GM18861 (cell line): ENCODE data around the gene PTF1A.

ENCODE experiments used
- ATAC-seq: cut with Tn5 transposase; IDR thresholded peaks from one replicate; pipeline ENCODE4 v1.9.1; 2021; ENCODE audit not compliant: unreplicated experiment

PTF1A gene

DNA sequence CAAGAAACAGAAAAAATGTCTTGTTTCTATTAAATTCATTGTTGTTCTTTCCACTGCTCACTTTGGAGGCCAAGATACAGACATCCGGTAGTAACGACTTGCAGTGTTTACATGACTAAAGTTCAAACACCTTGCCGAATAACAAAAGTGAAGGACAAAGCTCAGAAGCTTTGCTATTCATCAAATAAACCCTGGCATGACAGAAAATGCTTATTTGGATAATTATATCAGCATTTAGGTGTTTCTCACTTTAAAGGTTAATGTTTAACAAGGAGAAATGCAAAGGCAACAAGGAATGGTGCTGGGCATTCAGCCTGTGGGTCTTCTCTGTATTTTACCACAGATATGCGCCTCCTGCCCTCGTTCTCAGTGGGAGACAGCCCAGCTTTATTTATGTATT is 5.4 kb upstream of the PTF1A start:
- ATAC-seq: no peak

DNA sequence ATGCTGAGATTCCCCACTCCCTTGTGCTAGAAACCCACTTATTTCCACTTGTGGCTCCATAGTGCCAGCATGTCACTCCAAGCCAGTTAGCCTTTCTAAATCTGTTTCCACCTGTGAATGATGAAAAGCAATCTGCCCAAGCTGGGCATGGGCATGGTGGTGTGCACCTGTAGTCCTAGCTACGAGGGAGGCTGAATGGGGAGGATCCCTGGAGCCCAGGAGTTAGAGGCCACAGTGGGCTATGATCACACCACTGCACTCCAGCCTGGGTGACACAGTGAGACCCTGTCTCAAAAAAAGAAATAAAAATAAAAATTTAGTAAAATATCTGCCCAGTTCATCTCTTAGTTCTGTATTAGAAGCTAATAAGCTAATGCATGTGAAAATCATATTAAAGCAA is 5.0 kb upstream of the PTF1A start:
- no peak for ATAC-seq

DNA sequence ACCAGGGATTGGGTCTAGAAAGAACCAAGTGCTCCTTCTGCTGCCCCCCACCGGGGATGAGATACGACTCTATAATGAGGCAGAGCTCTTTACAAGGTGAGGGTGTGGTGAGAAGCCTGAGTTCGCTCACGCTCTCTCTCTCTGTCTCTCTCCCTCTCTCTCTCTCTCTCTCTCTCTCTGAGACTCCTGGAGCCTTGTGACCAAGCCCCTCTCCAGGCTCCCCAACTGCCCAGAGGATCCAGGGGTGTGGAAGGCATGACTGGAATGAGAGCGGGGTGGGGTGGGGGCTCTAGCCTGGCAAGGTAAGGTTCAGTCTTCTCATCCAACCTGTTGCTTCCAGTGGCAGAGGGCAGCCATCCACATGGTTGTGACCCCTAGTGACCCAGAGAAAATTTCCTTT is 3.1 kb upstream of the PTF1A start:
- ATAC-seq: no peak

DNA sequence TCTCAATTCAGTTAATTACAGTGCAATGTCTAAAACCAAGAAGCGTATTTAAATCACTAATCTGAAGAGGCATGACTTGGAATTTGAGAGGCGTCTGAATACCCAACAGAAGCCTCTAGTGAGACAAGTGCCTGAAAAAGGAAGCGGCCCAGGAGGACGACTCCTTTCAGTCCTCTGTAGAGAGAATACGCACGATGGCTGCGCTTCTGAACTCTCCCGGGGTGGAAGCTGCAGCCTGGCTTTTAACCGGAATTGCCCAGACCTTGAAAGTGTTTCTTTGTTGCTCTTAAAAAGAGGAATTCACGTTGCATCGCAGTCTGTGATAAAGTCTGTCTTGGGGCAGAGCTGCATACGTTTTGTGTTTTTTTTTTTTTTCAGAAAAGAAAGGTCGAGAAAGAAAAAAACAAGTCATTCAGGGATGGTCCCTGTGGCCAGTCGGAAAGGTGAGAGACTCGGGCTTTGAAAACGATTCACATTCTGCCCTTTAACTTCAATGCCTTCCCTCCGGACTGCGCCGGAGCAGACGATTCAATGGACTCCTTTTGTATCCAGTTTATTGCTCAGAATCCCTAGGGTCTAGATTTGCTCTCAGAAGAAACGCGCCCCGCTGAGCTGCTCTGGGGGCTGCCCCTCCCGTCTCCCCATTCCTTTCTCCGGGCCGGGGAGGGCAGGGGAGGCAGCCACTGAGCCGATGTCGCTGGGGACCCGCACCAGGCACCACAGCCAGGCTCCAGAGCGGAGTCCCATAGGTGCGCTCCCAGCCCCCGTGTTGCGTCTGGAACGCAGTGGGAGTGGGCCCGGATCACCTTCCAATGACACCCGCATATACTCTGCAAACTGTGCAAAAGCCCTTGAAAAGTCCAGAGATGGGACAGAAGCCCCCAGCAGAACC is 994 bp upstream of the PTF1A start:
- no peak for ATAC-seq

DNA sequence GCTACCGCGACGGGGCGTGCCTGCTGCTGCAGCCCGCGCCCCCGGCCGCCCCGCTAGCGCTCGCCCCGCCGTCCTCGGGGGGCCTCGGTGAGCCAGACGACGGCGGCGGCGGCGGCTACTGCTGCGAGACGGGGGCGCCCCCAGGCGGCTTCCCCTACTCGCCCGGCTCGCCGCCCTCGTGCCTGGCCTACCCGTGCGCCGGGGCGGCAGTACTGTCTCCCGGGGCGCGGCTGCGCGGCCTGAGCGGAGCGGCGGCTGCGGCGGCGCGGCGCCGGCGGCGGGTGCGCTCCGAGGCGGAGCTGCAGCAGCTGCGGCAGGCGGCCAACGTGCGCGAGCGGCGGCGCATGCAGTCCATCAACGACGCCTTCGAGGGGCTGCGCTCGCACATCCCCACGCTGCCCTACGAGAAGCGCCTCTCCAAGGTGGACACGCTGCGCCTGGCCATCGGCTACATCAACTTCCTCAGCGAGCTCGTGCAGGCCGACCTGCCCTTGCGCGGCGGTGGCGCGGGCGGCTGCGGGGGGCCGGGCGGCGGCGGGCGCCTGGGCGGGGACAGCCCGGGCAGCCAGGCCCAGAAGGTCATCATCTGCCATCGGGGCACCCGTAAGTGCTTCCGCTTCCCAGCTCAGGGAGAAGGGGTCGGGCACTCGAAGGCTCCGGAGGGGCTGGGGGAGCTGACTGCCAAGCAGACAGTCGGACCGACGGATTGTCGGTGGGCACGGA is 761 bp downstream of the PTF1A start:
- ATAC-seq: no peak

DNA sequence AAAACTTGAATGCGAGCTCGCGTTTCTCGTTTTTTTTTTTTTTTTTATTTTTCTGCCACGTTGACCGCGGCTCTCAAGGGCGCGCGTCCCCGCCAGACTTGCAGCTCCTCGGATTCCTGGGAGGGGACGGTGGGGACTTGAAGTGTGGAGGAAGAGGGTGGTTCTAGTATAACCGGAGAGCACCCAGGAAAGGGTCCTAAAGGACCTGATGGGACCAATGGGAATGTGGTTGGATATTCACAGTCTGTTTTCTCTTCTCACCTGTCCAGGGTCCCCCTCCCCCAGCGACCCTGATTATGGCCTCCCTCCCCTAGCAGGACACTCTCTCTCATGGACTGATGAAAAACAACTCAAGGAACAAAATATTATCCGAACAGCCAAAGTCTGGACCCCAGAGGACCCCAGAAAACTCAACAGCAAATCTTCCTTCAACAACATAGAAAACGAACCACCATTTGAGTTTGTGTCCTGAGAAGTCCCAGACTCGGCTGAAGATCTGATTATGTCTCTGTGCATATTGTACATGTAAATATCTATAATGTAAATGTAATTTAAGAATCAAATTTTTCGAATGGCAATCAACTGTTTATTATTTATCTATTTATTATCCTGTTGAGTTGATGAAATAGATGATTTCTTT is 1.4 kb downstream of the PTF1A start:
- ATAC-seq: no peak

DNA sequence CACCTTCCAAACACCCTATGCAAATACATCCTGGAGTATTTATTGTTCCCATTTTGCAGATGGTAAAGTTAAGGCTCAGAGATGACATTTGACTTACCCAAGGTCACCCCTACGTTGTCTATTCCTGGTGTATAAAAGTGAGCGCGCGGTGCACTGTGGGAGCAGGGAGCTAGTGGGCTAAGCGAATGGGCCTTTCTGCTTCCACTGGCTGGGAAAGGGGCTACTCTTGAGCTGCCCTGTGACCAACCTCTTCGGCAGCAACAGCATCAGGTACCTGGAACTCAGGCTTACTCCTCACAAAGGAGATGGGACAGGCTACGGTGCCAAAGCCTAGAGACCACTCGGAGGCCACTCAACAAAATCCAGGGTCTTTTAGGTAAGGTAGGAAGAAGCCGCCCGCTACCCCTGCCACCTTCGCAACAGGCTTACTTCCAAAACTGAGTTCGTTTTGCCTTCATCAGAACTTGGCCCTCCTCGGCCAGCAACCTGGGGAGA is 2.4 kb downstream of the PTF1A start:
- ATAC-seq: no peak

DNA sequence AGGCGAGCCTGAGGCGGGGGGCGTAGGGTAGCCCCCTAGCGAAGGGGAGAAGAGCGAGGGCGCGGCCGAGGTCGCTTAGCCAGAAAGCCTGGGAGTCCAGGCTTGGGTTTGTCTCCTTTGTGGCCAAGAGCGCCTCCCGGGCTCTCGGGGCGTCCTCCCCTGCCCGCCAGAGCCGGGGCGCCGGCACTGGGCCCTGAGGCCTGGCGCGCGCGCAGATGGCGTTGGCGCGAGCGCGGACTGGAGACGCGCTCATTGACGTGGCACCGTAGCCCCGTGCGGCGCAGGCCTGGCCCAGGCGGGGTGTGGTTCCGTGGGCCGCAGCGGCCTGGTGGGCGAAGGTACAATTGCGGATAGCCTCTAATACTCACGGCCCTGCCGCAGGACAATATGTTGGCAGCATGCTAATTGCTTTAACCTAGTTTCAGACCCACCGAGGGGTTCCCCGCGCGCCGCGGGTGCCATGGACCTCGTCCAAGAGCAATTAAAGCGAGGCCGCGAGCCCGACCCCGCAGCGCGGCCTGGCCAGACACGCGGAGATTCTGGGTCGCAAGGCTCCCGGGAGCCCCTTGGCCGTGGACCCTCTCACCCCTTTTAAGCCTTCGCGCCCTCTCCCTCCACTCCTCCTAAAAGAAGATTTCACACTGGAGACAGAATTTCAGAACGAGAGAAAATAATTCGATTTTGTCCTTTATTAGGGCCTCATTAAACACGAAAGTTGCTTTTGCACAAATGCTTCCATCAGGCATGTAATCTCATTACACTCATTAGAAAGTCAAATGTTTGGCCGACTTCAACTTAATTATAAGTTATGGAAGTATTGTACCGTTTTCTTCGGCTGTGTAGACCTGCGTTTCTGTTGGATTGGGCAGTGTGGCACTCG is 3.1 kb downstream of the PTF1A start:
- no peak for ATAC-seq

DNA sequence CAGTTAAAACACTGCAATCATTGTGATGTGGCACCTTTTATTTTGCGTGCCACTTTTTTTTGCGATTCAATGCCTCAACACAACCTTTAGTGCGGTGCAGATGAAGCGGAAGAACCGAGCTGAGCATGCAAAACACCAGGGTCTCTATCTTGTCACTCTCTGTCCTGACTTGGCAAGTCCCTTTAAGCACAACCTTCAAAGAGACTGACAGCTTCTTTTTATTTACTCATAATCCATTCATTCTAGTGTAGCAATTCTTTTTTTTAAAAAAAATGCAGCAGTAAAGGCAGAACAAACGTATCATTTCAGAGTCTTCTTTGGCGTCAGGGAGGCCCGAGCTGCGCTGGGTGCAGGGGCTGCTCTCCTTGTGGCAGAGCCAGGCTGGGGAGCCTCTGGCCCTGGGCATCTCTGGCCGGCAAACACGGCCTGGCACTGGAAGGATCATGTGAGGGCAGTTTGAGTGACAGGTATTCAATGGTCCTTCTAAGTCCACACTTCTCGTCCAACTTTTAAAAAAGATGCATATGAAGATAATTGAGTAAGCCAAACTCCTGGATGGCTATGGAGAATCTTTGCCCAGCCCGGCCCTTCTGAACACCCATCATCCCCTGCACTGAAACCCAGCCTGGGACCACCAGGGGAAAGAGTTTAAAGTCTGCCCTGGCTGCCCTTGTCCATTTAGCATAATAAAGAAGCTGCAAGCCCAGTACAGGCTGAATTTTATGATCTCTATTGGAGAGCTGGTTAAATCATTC is 3.9 kb downstream of the PTF1A start:
- ATAC-seq: no peak

DNA sequence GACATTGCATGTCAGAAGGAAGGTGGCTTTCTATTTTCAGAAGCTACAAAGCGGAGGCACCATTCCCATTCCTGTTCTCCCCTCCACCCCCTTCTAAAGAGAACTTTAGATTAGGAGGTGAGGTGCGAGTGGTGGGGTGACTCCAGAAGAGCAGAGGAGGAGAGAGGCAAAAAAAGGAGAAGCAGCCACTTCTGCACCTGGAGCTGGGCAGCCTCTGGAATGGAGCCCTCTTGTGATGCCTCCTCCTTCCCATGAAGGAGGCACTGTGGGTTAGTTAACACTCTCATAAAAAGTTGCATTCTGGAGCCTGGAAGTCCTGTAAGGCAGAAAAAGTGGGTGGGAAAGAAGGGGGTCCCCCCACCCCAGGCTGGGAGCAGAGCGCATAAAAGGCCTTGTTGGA is 4.8 kb downstream of the PTF1A start:
- ATAC-seq: no peak

DNA sequence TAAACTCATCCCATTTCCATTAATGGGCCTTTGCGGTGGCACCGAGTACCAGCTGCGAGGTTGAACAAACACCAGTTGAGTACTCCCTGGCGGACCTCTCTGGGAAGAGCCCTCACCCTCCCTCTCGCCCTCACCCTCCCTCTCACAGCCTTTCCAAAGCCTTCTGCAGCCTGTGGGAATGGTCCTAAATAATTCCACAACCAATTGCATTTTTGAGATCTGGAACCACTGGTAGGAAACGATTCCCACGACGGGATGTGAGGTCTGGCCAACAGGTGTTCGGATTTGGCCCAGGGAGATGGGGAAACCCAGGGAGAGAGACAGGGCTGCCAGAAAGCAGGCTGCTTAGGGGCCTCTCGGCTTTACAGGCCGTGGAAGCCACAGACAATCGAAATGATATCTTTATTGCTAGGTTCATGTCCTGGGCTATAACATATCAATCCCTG is 5.3 kb downstream of the PTF1A start:
- no peak for ATAC-seq

DNA sequence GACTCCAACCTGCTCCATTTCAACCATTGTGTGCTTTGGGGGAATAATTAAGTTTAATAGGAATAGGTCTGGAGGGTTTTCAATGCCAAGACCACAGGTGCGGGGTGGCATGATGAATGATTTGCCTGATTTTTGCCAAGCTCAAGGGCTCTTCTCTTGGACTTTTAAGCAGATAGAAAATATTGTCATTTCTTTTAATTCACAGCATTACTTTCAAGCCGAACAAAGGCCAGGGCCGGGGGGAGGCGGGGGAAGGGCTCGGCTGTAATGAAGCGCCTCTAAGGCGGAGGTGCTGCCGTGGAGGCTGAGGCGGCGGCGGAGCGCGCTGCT is 6.5 kb downstream of the PTF1A start:
- no peak for ATAC-seq

DNA sequence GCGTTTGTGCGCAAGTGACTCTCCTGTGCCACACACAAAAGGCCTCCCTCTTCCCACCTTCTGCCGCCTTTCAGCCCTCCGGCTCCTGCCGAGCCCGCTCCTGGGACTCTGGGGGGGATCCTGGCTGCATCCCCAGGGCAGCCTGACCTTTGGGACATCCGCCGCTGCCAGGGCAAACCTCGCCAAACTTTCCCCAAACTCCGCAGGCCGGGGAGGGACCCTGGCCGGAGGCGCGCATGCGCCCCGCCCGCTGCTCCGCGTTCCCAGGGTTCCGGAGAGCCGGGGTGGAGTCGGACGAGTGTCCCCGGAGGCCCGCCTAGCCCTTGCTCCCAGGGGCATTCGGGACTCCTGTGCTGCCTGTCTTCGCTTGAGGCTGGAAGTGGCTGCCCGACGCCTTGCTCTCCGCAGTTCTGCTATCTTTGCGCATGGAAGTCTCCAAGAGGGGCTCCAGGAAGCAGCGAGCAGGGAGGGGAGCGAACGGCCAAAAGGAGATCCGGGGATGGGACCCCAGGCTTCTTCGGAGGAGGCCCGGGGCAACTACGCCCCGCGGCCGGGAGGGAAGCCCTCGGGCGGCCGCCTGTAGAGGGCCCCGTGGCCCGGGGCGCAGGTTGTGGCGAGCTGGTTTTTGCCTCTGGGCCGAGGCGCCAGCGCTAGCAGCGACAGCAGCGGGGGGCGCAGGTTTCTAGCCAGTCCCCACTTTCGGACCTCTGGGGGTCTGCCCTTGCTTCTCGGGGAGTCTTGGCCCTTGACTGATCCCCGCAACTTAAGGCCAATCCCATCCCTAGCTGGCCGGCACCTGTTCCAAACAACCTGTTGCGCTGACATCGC is 7.0 kb downstream of the PTF1A start:
- ATAC-seq: no peak

DNA sequence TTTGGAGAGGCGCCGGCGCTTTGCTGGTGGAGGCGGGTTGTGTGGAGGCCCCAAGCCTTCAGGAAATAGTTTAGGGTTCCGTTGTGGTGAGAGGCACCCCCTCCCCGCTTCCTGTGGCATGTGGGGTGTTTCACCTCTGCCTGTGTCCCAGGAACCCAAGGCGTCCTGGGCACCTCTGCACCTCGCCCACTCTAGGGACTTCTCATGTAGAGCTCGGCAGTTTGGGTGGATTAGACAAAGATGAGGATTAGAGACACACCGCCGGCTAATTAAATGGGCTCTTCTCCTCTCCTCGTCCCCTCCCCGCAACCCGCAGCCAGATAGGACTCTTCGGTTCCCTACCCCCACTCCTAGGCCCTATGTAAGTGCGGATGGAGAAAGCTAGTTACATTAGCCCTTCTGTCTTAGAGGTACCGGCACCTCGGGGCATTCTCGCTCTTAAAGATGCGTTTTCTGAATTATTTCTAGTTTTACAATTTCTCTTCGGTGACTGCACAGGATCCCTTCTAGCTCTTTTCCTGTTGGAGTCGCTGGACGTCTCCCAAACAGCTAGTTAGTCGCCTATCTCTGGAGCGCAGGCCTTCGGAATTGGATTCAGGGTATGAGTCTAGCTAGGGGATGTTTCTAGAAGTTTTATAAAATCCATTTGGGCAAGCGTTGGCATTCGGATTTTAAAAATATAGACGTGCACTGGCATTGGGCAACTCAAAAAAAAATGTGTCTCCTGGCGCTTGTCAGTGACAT is 7.8 kb downstream of the PTF1A start:
- no peak for ATAC-seq

DNA sequence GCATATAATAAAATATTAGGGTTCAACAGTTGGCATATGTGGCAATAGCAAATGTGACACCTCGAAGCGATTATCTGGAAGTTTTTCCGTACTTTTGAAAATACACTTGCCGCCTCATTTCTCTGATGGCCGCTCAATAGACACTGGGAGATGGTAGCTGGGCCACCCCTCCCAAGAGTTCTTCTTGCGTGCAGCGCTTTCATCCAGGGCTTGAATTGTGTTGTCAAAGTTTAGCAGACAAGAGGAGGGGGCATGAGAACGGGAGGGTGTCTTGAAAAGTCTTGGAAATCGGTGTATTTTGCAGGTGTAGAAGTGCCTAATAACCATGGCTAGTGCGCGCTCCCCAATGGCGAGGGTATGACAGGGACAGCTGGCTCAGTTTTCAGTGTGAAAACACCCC is 8.5 kb downstream of the PTF1A start:
- no peak for ATAC-seq

DNA sequence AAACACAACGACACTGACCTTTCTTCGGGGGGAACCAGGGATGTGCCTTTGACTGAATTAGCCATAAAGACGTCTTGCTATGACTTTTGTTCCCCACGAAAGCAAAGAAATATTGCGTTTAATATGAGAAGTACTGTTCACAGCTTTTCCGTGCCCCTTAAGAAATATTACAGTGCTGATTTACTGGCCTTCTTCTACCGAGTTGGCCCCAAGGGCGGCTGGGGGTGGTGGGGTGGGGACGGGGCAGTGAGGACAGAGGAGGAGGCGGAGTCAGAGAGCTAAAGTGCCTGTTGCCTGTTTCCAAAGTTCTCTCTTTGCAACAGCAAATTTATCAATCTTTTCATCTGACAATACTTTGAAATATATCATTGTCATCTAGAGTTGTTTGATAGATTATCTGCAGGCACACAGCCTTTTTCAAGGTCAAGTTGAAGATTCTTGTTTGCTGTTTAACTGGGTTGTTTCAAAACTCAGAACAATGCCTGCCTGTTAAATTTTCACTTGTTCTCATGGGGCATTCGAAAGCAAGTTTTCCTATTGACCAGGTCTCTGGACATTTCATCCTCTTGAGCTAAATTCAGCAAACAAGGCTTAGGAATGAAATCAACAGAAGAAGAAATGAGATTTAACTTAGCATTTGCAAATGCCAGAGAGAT is 9.0 kb downstream of the PTF1A start:
- no peak for ATAC-seq

DNA sequence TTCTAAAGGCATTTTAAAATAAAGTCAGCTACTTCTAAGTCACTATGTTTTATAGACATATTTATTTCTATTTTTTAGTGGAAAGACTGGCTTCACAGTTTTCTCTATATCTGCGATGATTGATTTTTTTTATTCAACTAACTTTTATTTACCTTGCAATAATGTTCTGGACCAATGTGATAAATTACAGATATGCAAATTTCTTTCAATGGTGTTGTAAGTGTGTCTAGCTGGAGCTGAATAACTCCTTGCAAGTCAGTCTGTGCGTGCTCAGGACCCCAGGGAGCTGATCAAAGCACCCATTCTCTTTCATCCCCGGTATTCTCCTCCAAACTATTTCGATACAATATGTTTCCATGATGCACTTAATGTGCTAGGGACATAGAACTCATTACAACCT is 9.7 kb downstream of the PTF1A start:
- no peak for ATAC-seq

DNA sequence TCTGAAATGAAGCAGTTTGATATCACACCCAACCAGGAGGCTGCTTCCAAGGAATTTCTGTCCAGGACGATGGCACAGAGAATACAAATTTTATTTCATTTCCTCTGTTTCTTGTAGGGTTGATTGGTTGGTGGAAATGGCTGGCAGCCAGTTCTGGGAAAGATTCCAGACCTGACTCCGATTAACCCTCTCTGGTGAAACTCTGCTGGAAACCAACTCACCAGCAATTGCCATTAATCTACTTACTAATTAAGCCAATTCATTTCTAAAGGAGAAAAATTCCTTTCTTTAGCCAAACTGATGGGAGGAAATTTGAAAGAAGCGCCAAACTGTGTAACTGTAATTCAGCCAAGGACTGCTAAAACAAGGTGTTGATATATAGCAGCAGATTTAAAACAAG is 10.7 kb downstream of the PTF1A start:
- no peak for ATAC-seq
